Measurements from ENCODE around the gene FNIP1. TPM values are rescaled to one million over a fixed set of nuclear protein-coding genes. Genes with fewer than 3 reads are reported as not detected.

FNIP1 gene
- total and polyA plus RNA-seq, 9 of the 15 experiments (the other 6 are each of a cell fraction or from before 2014, with no cell fraction given), result 5.0 to 32.8 (median 18.4) TPM

- TF ChIP-seq SRSF1 (IDR thresholded peaks at IDR 0.05; ENCODE audit: low read depth, low read length), result no peak
- no peak for TF ChIP-seq ZNF77 (CRISPR knock-in tag; IDR thresholded peaks at IDR 0.05)
- peak; percentile 65; the same call in 1 of the 2 replicates for TF ChIP-seq BHLHE40 (IDR thresholded peaks at IDR 0.05; ENCODE audit: low read length)
- no peak for TF ChIP-seq ZFX (CRISPR knock-in tag; IDR thresholded peaks at IDR 0.05)
- no peak for TF ChIP-seq BACH1 (tag; IDR thresholded peaks at IDR 0.05)
- TF ChIP-seq ZBTB33 (CRISPR knock-in tag; IDR thresholded peaks at IDR 0.05), result no peak
- peak; percentile 51 for TF ChIP-seq DPF2 (IDR thresholded peaks at IDR 0.05)
- TF ChIP-seq ESRRA (IDR thresholded peaks at IDR 0.05; ENCODE audit: borderline replicate concordance, low read depth), result no peak
- TF ChIP-seq HCFC1 (IDR thresholded peaks at IDR 0.05; ENCODE audit: low read depth, low read length), result no peak
- TF ChIP-seq TSHZ1 (CRISPR knock-in tag; IDR thresholded peaks at IDR 0.05), result no peak
- 0 out of 2 replicates have a peak, but pooled peaks have one; percentile 31 for TF ChIP-seq SMARCA4 (IDR thresholded peaks at IDR 0.05)
- TF ChIP-seq ZNF232 (CRISPR knock-in tag; IDR thresholded peaks at IDR 0.05), result no peak
- TF ChIP-seq CBFA2T3 (IDR thresholded peaks at IDR 0.05), result peak; percentile 92
- TF ChIP-seq ZNF263 (CRISPR knock-in tag; IDR thresholded peaks at IDR 0.05; ENCODE audit: borderline replicate concordance), result no peak
- TF ChIP-seq POLR2H (tag; IDR thresholded peaks at IDR 0.05; ENCODE audit: low read depth), result no peak
- no peak for TF ChIP-seq MCM2 (IDR thresholded peaks at IDR 0.05; ENCODE audit: low read depth)
- no peak for TF ChIP-seq ZNF561 (CRISPR knock-in tag; conservative IDR thresholded peaks at IDR 0.05)
- TF ChIP-seq STAT6 (CRISPR knock-in tag; IDR thresholded peaks at IDR 0.05), result no peak
- TF ChIP-seq STAT5A (IDR thresholded peaks at IDR 0.05; ENCODE audit: borderline replicate concordance, low read length), result peak; percentile 76
- TF ChIP-seq POLR2AphosphoS5 (IDR thresholded peaks at IDR 0.05; ENCODE audit: control insufficient read depth, insufficient read depth, low read depth, low read length), result peak; percentile 80
- no peak for TF ChIP-seq NBN (IDR thresholded peaks at IDR 0.05; ENCODE audit: low read depth)
- no peak for TF ChIP-seq FOS (IDR thresholded peaks at IDR 0.05; ENCODE audit: extremely low read depth, insufficient read length)
Measured at GRCh38 chr5:131630208-131630962, 166.4 kb downstream of the FNIP1 start (continued).

All from K562 (cell line).